HG02884 (cell line): ENCODE measurements around the gene KCNJ18.
"Not testable (repeated sequence)": the region's sequence is repeated elsewhere in the genome, so short reads cannot be mapped to it uniquely, and the experiment has no call there.

Experiments used
- ATAC-seq: cut with Tn5 transposase; IDR thresholded peaks from one replicate; pipeline ENCODE4 v1.9.1; 2021; ENCODE audit warnings: mild to moderate bottlenecking, moderate library complexity; ENCODE audit not compliant: unreplicated experiment

The KCNJ18 gene

DNA sequence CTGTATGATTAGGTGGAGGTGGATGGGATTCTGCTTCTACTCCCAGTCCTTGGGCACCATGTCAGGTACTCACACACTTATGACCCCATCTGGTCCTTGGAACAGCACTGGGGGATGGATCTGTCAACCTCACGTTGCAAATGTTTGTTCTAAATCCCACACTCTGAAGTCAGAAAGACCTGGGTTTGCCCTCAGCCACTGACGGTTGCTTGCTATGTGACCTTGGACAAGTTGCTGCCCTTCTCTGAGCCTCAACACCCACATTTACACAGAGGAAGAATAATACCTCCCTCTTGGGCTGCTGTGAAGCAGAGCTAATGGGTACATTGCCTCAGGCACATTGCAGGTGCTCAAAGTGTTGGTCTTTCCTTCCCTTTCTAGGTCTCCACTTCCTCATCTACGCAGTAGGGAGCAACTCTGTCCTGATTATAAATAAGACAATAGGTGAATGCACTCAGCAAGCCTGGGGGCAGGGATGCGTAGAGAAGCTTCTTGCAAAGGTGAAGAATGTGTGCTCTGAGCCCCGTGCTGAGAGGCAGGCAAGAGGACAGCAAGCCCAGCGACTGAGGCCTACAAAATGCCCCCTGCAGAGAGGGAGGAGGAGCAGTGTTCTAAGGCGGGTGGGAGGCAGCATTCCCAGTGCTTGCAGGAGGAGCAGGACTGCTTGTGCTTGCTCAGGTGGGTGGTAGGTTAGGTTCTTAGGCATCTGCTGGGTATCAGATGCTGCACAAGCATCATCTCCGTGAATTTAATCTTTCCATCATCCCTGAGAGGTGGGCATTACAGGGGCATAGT, 21.8 kb upstream of the KCNJ18 start:
- ATAC-seq: not testable (repeated sequence)

DNA sequence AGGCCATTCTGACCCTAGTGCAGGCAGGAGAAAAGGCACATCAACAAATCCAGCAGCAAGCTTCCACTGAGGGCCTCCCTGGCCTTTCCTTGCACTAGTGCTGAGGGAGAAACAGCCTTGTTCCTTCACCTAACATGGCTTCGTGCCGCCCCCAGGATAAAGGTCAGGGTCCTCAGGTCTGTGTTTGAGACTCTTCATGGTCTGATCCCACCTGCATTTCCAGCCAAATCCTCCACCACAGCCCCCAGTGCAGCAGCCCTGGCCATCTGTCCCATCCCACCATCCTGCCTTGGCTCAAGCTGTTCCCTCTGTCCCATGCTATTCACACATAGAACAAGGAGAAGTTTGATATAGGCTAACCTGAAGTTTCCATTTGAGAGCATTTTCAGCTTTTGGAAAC, 20.9 kb upstream of the KCNJ18 start:
- ATAC-seq: not testable (repeated sequence)

DNA sequence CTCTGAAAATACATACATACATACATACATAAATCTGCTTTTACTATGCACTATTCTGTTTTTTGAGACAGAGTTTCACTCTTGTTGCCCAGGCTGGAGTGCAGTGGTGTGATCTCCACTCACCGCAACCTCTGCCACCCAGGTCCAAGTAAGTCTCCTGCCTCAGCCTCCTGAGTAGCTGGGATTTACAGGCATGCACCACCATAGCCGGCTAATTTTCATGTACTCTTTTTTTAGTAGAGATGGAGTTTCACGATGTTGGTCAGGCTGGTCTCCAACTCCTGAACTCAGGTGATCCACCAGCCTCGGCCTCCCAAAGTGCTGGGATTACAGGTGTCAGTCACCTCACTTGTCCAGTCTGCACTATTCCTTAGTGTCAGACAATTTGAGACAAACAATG, 20.5 kb upstream of the KCNJ18 start:
- ATAC-seq: not testable (repeated sequence)

DNA sequence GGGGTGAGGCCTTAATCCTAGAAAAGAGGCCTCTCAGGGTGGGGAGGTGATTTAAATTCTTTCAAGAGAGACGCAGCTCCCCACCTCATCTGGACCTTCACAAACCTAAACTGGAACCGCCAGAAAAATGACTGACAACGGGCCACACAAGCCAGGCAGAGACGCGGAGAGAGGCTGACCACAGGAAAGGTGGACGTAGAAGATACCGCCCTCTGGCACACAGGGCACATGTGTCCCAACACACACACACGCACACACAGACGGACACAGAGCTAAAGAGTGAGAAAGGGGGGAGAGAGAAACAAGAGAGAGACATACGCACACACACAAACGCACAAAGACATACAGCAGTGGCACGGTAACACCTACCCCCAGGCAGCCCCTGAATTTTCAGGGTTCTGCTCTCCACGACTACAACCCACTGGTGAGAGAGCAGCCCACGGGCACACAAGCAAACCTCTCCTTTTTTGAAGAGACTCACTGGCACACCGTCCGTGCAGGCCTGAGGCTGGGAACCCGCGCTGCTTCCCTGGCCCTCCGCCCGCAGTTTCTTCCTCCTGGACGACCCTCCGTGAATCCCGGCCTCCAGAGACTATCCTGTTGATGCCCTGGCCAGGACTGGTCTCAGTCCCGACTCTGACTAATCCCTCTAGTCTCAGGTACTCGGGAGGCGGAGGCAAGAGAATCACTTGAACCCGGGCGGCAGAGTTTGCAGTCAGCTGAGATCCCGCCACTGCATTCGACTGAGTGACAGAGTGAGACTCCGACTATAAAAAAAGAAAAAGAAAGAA, 18.7 kb upstream of the KCNJ18 start:
- not testable (repeated sequence) for ATAC-seq

DNA sequence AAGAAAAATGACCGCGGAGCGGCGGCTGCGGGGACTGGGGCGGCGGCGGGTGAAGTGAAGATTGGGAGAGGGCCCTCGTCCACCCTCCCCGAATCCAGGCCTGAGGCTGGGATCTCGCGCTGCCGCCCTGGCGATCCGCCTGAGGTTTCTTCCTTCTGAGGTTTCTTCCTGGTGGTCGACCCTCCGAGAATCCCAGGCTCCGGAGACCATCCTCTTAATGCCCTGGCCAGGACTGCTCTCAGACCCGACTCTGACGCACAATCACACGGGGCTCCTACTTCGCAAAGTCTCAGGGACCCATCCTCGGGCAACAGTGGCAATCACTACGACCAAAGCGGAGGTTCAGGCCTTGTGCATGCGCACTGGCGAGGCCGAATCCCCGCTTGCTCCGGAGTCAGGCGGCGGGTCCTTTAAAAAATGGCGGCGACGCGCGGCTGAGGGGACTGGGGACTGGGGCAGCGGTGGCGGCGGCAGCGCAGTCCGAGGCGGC, 18.0 kb upstream of the KCNJ18 start:
- no peak for ATAC-seq

DNA sequence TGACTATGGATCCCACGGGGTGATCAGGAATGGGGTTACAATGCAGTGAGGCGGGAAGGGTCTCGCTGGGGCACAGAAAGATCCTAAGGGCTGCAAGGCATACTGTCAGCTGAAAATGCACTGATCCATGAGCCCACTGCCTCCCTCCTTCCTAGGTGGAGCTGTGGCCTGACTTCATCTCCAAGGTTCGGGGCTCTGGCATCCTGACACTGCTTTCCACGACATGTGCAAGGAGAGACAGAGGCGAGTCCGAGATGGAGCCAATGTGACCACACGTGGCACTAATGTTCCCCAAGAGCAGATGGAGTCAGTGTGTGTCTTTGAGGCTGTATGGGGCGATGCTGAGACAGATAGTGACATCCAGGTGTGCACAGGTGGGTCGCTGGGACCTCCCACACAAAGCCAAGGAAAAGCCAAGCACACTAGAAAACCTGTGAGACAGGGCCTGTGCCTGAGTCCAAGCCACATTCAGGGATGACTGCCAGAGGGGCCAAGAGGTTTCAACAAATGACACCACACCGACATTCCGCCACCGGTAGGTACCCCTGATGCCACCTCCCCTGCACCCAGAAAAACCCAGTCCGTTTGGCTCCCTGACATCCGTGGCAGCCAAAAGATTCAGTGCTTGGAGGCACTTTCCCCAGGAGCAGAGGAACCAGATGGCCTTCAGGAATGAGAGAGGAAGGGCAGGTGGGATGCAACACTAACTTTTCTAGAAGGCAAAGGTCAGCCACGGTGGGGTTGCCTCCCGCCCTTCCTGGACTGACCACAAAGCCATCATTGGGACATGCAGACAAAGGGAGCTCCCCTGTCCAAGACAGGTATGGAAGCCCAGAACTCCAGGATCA, 17.2 kb upstream of the KCNJ18 start:
- not testable (repeated sequence) for ATAC-seq

DNA sequence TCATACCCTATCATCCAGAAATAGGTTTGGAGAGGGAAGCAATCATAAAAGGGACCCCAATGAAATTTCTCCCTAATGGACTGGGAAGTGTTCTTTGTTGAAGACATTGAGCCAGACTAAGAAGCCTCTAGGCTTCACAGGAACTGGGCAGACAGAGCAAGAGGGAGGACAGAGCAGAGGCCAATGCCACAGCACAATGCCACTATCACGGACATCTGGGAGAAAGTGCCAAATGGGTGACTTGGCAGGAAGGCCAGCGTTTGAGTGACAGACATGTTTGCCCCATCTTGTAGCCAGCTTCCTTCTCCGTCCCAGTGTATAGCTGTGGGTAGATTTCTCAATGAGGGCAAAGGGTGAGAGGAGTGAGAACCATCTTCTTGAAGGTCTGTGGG, 16.6 kb upstream of the KCNJ18 start:
- ATAC-seq: not testable (repeated sequence)

DNA sequence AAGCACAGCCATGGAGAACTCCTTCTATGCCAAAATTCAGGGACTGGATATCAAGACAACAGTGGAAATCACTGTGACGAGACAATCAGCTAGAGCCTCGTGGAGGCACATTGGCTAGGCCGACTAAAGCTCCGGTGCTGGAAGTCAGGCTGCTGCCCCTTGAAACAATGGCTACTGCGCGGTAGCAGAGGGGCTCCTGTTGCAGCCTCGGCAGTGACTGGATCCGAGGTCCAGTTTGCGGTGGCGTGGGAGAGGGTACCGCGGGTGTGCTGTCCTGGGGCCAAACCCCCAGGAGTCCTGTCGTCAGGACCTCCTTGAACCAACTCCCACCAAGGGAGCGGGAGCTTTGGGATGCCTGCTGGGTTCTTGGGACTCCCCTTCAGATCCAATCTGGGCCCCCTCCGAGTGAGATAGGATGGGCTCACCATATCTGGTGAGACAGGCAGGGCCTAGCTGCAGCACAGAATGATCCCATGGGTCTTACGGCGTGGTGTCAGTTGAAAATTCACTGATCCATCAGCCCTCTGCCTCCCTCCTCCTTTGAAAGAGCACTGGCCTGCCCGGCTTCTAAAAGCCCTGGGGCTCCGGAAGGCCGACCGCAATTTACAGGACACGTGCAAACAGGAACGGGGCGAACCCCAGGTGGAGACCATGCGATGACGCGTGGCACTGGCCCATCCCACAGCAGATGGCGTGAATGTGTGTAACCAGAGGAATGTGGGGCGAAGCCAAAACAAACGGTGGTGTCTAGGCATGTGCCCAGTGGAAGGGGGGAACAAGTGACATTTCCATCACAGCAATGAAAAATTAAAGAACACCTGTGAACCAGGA, 15.8 kb upstream of the KCNJ18 start:
- ATAC-seq: no peak

DNA sequence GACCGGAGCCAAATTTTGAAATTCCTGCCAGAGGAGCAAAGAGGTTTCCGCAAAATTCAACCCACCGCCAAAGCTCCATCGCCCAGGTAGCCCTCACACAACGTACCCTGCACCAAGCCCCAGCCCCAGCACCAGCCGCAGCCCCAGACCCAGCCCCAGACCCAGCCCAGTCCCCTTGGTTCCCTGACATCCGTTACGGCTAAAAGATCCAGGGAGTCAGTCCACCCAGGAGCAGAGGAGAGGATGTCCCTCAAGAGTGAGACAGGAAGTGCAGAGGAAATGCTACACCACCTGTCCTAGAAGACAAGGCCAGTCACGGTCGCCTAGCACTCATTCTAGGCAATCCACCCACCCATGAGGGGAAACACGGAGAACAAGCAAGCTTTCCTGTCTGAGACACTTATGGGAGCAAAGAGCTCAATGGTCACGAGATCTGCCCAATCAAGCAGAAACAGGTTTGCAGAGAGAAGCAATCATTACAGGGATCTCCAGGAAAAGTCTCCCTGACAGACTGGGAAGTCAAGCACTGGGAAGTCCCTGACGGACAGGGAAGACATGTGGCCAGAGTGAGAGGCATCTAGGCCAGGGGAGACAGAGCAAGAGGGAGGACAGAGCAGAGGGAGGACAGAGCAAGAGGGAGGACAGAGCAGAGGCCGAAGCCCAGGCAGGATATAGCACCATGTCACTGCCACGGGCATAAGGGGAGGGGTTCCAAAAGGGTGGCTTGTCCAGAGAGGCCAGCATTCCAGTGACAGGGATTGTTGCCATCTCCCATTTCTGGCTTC, 15.0 kb upstream of the KCNJ18 start:
- ATAC-seq: no peak

DNA sequence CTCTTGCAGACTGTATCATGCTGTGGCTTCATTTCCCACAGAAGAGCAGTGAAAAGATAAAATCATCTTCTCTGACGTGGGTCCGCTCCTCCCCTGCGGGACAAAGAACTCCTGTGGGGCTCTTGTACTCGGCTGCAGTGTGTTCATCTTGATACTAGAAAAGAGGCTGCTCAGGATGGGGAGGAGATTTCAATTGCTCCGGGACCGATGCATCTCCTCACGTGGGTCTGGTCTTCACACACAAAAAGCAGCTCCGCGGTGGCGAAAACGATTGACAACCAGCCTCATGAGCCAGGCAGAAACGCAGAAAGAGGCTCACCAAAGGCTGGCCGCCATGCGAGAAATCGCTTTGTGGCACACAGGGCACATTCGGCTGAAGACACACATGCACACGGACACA, 14.4 kb upstream of the KCNJ18 start:
- ATAC-seq: no peak

DNA sequence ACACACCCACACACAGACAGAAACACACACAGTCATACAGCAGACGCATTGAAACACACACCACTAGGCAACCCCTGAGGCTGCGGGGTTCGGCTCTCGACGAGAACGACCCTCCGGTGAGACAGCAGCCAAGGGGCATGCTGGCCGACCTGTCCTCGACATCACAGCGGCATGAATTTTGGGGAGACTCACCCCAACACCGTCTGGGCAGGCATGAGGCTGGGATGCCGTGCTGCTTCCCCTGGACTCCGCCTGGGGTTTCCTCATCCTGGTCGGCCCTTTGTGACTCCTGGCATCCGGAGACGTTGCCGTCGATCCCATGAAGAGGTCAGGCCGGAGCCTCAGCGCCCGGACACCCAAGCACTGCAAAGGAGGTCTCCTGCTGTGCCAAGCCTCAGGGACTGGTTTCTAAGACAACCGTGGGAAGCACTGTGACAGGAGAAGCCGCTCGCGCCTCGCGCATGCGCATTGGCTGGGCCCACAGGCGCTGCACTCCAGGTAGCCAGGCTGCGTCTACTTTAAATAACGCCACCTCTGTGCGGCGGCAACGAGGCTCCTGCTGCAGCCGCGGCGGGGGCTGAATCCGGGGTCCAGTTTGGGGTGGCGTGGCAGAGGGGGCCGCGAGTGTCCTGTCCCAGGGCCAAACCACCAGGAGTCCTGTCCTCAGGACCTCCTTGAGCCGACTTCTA, 13.8 kb upstream of the KCNJ18 start:
- ATAC-seq: no peak

DNA sequence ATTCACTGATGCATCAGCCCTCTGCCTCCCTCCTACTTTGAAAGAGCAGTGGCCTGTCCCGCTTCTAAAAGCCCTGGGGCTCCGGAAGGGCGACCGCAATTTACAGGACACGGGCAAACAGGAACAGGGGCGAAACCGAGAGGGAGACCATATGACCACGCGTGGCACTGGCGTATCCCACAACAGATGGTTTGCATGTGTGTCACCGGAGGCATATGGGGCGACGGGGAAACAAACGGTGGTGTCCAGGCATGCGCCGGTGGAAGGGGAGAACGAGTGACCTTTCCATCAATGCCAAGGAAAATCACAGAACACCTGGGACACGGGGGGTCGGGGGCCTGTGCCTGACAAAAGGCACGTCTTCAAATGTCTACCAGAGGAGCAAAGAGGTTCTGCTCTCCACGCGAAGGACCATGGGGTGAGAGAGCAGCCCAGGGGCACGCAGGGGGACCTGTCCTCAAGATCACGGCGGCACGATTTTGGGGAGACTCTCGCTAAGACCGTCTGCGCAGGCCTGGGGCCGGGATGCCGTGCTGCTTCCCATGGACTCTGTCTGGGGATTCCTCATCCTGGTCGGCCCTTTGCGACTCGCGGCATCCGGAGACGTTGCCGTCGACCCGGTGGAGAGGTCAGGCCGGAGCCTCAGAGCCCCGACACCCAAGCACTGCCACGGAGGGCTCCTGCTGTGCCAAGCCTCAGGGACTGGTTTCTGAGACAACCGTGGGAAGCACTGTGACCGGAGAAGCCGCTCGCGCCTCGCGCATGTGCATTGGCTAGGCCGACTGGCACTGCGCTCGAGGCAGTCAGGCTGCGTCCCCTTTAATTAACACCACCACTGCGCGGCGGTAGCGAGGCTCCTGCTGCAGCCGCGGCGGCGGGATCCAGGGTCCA, 12.8 kb upstream of the KCNJ18 start:
- ATAC-seq: no peak

DNA sequence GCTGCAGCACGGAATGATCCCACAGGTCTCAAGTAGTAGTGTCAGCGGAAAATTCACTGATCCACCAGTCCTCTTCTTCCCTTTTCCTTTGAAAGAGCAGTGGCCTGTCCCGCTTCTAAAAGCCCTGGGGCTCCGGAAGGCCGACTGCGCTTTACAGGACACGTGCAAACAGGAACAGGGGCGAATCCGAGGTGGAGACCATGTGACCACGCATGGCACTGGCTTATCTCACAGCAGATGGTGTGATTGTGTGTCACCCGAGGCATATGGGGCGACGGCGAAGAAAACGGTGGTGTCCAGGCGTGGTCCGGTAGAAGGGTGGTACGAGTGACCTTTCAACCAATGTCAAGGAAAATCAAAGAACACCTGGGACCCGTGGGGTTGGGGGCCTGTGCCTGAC, 12.0 kb upstream of the KCNJ18 start:
- ATAC-seq: no peak

DNA sequence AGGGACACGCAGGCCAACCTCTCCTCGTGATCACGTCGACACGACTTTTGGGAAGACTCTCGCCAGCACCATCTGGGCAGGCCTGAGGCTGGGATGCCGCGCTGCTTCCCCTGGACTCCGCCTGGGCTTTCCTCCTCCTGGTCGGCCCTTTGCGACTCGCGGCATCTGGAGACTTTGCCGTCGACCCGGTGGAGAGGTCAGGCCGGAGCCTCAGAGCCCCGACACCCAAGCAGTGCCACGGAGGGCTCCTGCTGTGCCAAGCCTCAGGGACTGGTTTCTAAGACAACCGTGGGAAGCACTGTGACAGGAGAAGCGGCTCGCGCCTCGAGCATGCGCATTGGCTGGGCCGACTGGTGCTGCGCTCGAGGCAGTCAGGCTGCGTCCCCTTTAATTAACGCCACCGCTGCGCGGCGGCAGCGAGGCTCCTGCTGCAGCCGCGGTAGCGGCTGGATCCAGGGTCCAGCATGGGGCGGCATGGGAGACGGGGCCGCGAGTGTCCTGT, 11.4 kb upstream of the KCNJ18 start:
- not testable (repeated sequence) for ATAC-seq

DNA sequence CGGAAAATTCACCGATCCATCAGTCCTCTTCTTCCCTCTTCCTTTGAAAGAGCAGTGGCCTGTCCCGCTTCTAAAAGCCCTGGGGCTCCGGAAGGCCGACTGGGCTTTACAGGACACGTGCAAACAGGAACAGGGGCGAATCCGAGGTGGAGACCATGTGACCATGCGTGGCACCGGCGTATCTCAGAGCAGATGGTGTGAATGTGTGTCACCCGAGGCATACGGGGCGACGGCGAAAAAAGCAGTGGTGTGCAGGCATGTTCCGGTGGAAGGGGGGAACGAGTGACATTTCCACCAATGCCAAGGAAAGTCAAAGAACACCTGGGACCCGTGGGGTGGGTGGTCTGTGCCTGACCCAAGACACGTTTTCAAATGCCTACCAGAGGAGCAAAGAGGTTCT, 10.7 kb upstream of the KCNJ18 start:
- not testable (repeated sequence) for ATAC-seq

DNA sequence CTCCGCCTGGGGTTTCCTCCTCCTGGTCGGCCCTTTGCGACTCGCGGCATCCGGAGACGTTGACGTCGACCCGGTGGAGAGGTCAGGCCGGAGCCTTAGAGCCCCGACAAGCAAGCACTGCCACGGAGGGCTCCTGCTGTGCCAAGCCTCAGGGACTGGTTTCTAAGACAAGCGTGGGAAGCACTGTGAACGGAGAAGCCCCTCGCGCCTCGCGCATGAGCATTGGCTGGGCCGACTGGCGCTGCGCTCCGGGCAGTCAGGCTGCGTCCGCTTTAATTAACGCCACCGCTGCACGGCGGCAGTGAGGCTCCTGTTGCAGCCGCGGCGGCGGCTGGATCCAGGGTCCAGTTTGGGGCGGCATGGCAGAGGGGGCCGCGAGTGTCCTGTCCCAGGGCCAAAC, 10.2 kb upstream of the KCNJ18 start:
- not testable (repeated sequence) for ATAC-seq

DNA sequence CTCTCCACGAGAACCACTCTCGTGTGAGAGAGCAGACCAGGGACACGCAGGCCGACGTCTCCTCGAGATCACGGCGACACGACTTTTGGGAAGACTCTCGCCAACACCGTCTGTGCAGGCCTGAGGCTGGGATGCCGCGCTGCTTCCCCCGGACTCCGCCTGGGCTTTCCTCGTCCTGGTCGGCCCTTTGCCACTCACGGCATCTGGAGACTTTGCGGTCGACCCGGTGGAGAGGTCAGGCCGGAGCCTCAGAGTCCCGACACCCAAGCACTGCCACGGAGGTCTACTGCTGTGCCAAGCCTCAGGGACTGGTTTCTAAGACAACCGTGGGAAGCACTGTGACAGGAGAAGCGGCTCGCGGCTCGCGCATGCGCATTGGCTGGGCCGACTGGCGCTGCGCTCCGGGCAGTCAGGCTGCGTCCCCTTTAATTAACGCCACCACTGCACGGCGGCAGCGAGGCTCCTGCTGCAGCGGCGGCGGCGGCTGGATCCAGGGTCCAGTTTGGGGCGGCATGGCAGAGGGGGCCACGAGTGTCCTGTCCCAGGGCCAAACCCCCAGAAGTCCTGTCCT, 9.1 kb upstream of the KCNJ18 start:
- not testable (repeated sequence) for ATAC-seq
